CD4-positive, CD25-positive, alpha-beta regulatory T cell (primary cell): ENCODE measurements around the gene SCN8A. TPM values are rescaled to one million over a fixed set of nuclear protein-coding genes. Genes with fewer than 3 reads are reported as not detected.
A peak's percentile ranks its signal among the peaks of the same experiment; 100 is the strongest.
"Not testable (repeated sequence)": the region's sequence is repeated elsewhere in the genome, so short reads cannot be mapped to it uniquely, and the experiment has no call there.

Experiments used
- ATAC-seq, 2 donors: fragments of 150-1000 bp; cut with Tn5 transposase; one replicate each; pipeline ENCODE4 v1.10.0; 2021; ENCODE audit warnings: low read depth in 2 of 2, moderate number of reproducible peaks in 2 of 2, moderate library complexity in 1 of 2
- DNase-seq, 3 donors: peaks; one replicate each; pipeline versions ENCODE4 v3.0.0 to v3.0.0-alpha.2; 2012 to 2022; ENCODE audit warnings: mixed read lengths in 1 of 3
- H3K27ac ChIP-seq: one replicate; pipeline ENCODE4 v1.7.0; 2013; ENCODE audit warnings: mild to moderate bottlenecking, low read length; ENCODE audit not compliant: insufficient read depth, poor library complexity, severe bottlenecking
- H3K27me3 ChIP-seq: one replicate; pipeline ENCODE4 v1.7.0; 2013; ENCODE audit warnings: low read length; ENCODE audit not compliant: control insufficient read depth, insufficient read depth
- H3K36me3 ChIP-seq: one replicate; pipeline ENCODE4 v1.7.0; 2013; ENCODE audit warnings: mild to moderate bottlenecking, low read length, moderate library complexity; ENCODE audit not compliant: control insufficient read depth, insufficient read depth
- H3K4me1 ChIP-seq: 2 replicates; pipeline ENCODE4 v1.7.0; 2013; ENCODE audit warnings: mild to moderate bottlenecking, low read length; ENCODE audit not compliant: insufficient read depth, control insufficient read depth, poor library complexity, severe bottlenecking
- H3K4me3 ChIP-seq: one replicate; pipeline ENCODE4 v1.7.0; 2013; ENCODE audit warnings: low read depth, mild to moderate bottlenecking, low read length, moderate library complexity
- H3K9me3 ChIP-seq, 2 experiments: 1 replicate in 1 of 2; 2 replicates in 1 of 2; pipeline ENCODE4 v1.7.0; 2013; ENCODE audit warnings: low read length in 2 of 2, mild to moderate bottlenecking in 1 of 2, moderate library complexity in 1 of 2; ENCODE audit not compliant: control insufficient read depth in 2 of 2
- H3K27ac Mint-ChIP-seq, 3 donors: one replicate each; pipeline ENCODE4 v1.8.0; 2020 to 2022; ENCODE audit warnings: mild to moderate bottlenecking in 3 of 3, mixed read lengths in 3 of 3, moderate library complexity in 2 of 3
- H3K27me3 Mint-ChIP-seq: one replicate; pipeline ENCODE4 v1.8.0; 2022; ENCODE audit warnings: mild to moderate bottlenecking, mixed read lengths
- H3K36me3 Mint-ChIP-seq: one replicate; pipeline ENCODE4 v1.8.0; 2020; ENCODE audit warnings: mixed read lengths
- H3K4me1 Mint-ChIP-seq, 4 donors: one replicate each; pipeline ENCODE4 v1.8.0; 2020 to 2022; ENCODE audit warnings: mixed read lengths in 4 of 4, mild to moderate bottlenecking in 1 of 4
- H3K4me3 Mint-ChIP-seq, 4 donors: one replicate each; pipeline ENCODE4 v1.8.0; 2020 to 2022; ENCODE audit warnings: mild to moderate bottlenecking in 4 of 4, mixed read lengths in 4 of 4, moderate library complexity in 3 of 4
- H3K9me3 Mint-ChIP-seq, 7 donors: one replicate each; pipeline ENCODE4 v1.8.0; 2020 to 2022; ENCODE audit warnings: mixed read lengths in 7 of 7, mild to moderate bottlenecking in 3 of 7, moderate library complexity in 2 of 7
- polyA plus RNA-seq, 4 donors: library from polyadenylated mRNA; unstranded; fragments of 300-500 nt; fragmentation: Illumina TruSeq; gene quantifications; one replicate each; pipeline ENCODE4 v1.2.3, GENCODE V29; 2021
- total RNA-seq: library from RNA; stranded (reverse); gene quantifications from one replicate; pipeline ENCODE4 v1.2.3, GENCODE V29; 2022

Gene SCN8A
- total and polyA plus RNA-seq, 5 donors from 2014 or later, result 0.30 to 1.1 (median 0.61) TPM

GRCh38 chr12:51825216-51825615, 234.2 kb downstream of the SCN8A start:
- DNase-seq, result no peak
- peaks cover 15% of the 10 kb centered on the region for H3K4me1 ChIP-seq
- no peaks in the 10 kb centered on the region for H3K36me3 ChIP-seq
- Mint-ChIP-seq H3K36me3 (no peaks in the 10 kb centered on the region), H3K4me1 (peaks cover 0 to 27% (median 11%) of the 10 kb centered on the region in 4 donors), H3K27ac (no peak overlapping the region), H3K9me3 (no peaks in the 10 kb centered on the region), H3K4me3 (peak overlapping the region in 1 of 4 donors; percentile 43), H3K27me3 (peaks cover 18% of the 10 kb centered on the region)
- H3K27me3 ChIP-seq, result no peaks in the 10 kb centered on the region
- ATAC-seq, result no peak
- H3K27ac ChIP-seq, result no peak overlapping the region
- H3K9me3 ChIP-seq, result no peaks in the 10 kb centered on the region
- no peak overlapping the region for H3K4me3 ChIP-seq

- no peak for ATAC-seq
- Mint-ChIP-seq H3K4me1 (peaks cover 0 to 27% (median 11%) of the 10 kb centered on the region in 4 donors), H3K36me3 (no peaks in the 10 kb centered on the region), H3K27me3 (peaks cover 23% of the 10 kb centered on the region), H3K9me3 (no peaks in the 10 kb centered on the region), H3K4me3 (no peak overlapping the region), H3K27ac (no peak overlapping the region)
- Histone ChIP-seq H3K9me3 (no peaks in the 10 kb centered on the region), H3K27ac (no peak overlapping the region), H3K4me3 (no peak overlapping the region), H3K27me3 (no peaks in the 10 kb centered on the region), H3K36me3 (no peaks in the 10 kb centered on the region), H3K4me1 (peaks cover 8% of the 10 kb centered on the region)
- no peak for DNase-seq
Measured at GRCh38 chr12:51826881-51827280, 235.8 kb downstream of the SCN8A start.

- Mint-ChIP-seq H3K4me3 (no peak overlapping the region), H3K27me3 (peaks cover 24% of the 10 kb centered on the region), H3K4me1 (peaks cover 0 to 31% (median 13%) of the 10 kb centered on the region in 4 donors), H3K9me3 (peaks cover 0 to 3% (median 0%) of the 10 kb centered on the region in 7 donors), H3K36me3 (no peaks in the 10 kb centered on the region), H3K27ac (peak overlapping the region in 2 of 3 donors; percentile 34 to 70)
- Histone ChIP-seq H3K9me3 (no peaks in the 10 kb centered on the region), H3K27me3 (no peaks in the 10 kb centered on the region), H3K4me3 (no peak overlapping the region), H3K27ac (no peak overlapping the region), H3K36me3 (no peaks in the 10 kb centered on the region), H3K4me1 (peaks cover 6% of the 10 kb centered on the region)
- peak in 2 of 3 donors; percentile 9 to 67 for DNase-seq
- peak; percentile 66 to 69 for ATAC-seq
Measured at GRCh38 chr12:51827925-51828818, 237.1 kb downstream of the SCN8A start.

GRCh38 chr12:51829011-51829481, 238.0 kb downstream of the SCN8A start:
- Mint-ChIP-seq H3K27me3 (peaks cover 33% of the 10 kb centered on the region), H3K4me1 (peaks cover 0 to 27% (median 11%) of the 10 kb centered on the region in 4 donors), H3K27ac (no peak overlapping the region), H3K9me3 (peaks cover 0 to 4% (median 0%) of the 10 kb centered on the region in 7 donors), H3K36me3 (no peaks in the 10 kb centered on the region), H3K4me3 (no peak overlapping the region)
- Histone ChIP-seq H3K27ac (no peak overlapping the region), H3K9me3 (no peaks in the 10 kb centered on the region), H3K4me1 (peaks cover 6% of the 10 kb centered on the region), H3K27me3 (no peaks in the 10 kb centered on the region), H3K36me3 (no peaks in the 10 kb centered on the region), H3K4me3 (no peak overlapping the region)
- DNase-seq, result no peak
- no peak for ATAC-seq

- H3K9me3 ChIP-seq, result no peaks in the 10 kb centered on the region
- Mint-ChIP-seq H3K9me3 (peaks cover 0 to 4% (median 0%) of the 10 kb centered on the region in 7 donors), H3K4me1 (peaks cover 0 to 27% (median 11%) of the 10 kb centered on the region in 4 donors), H3K36me3 (no peaks in the 10 kb centered on the region), H3K4me3 (no peak overlapping the region), H3K27ac (no peak overlapping the region), H3K27me3 (peaks cover 39% of the 10 kb centered on the region)
- H3K4me3 ChIP-seq, result no peak overlapping the region
- DNase-seq, result no peak
- ATAC-seq, result no peak
- no peak overlapping the region for H3K27ac ChIP-seq
- peaks cover 6% of the 10 kb centered on the region for H3K4me1 ChIP-seq
- H3K27me3 ChIP-seq, result no peaks in the 10 kb centered on the region
- no peaks in the 10 kb centered on the region for H3K36me3 ChIP-seq
Measured at GRCh38 chr12:51829641-51830040, 238.6 kb downstream of the SCN8A start.

GRCh38 chr12:51831817-51832216, 240.8 kb downstream of the SCN8A start:
- H3K4me1 ChIP-seq, ATAC-seq, DNase-seq, H3K4me3 ChIP-seq, H3K27ac ChIP-seq, H3K9me3 Mint-ChIP-seq, H3K9me3 ChIP-seq, H3K36me3 ChIP-seq, H3K27ac Mint-ChIP-seq, H3K4me3 Mint-ChIP-seq, H3K27me3 ChIP-seq, H3K36me3 Mint-ChIP-seq: not testable (repeated sequence)
- Mint-ChIP-seq H3K27me3 (peaks cover 42% of the 10 kb centered on the region), H3K4me1 (peaks cover 0 to 27% (median 11%) of the 10 kb centered on the region in 4 donors)

- peak in 1 of 3 donors; percentile 20 for DNase-seq
- H3K27me3 ChIP-seq, result no peaks in the 10 kb centered on the region
Measured at GRCh38 chr12:51832354-51833107, 241.5 kb downstream of the SCN8A start.

More at GRCh38 chr12:51832354-51833107, 241.5 kb downstream of the SCN8A start:
- Mint-ChIP-seq H3K36me3 (no peaks in the 10 kb centered on the region), H3K9me3 (peaks cover 0 to 4% (median 0%) of the 10 kb centered on the region in 7 donors), H3K4me3 (peak overlapping the region in 1 of 4 donors; percentile 71), H3K4me1 (peaks cover 0 to 24% (median 10%) of the 10 kb centered on the region in 4 donors), H3K27me3 (peaks cover 46% of the 10 kb centered on the region), H3K27ac (peak overlapping the region in 1 of 3 donors; percentile 94)
- H3K4me1 ChIP-seq, result peaks cover 6% of the 10 kb centered on the region
- H3K4me3 ChIP-seq, result no peak overlapping the region
- no peak overlapping the region for H3K27ac ChIP-seq
- no peaks in the 10 kb centered on the region for H3K9me3 ChIP-seq
- ATAC-seq, result no peak
- no peaks in the 10 kb centered on the region for H3K36me3 ChIP-seq
